Measurements from ENCODE around the gene FGFR2.

GRCh38 chr10:121578298-121578697, 19.9 kb downstream of the FGFR2 start:
- TF ChIP-seq CTCF (IDR thresholded peaks at IDR 0.05) (no peak), POLR2A (IDR thresholded peaks at IDR 0.05) (no peak)

Measured in heart left ventricle (tissue), 13 donors.